Measurements from ENCODE around the gene KRT26. TPM values are rescaled to one million over a fixed set of nuclear protein-coding genes. Genes with fewer than 3 reads are reported as not detected.

KRT26 gene
- total and polyA plus RNA-seq, 10 of the 15 experiments (the other 5 are each of a cell fraction or from before 2014, with no cell fraction given), result not detected

DNA sequence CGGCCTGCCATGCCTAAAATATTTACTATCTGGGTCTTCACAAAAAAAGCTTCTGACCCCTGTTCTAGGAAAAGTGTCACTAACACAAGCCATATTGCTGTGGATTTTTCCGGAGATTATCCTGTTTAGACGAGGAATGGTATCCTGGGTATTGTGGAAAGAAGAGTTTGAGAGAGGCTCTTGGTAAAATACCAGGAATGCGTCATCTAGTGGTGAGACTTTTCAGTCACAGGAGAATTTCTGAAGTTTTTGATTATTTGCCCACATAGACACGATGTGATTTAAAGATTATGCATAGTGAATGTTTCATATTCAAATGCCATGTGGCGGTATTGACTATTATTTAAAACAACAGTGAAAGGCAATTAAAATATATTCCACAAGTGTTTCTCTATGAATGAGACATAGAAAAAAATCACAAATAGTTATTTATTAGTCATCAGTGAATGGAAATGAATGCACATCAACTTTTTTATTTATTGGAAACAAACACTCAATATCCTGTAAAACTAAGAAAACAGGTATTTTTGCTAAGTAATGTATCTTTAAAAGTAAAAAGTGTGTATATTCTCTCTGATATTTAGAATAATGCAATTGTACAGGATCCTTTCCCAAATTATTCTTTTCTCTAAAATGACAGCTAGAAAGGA, 19.9 kb upstream of the KRT26 start (continued):
- TF ChIP-seq, protein P1, sequence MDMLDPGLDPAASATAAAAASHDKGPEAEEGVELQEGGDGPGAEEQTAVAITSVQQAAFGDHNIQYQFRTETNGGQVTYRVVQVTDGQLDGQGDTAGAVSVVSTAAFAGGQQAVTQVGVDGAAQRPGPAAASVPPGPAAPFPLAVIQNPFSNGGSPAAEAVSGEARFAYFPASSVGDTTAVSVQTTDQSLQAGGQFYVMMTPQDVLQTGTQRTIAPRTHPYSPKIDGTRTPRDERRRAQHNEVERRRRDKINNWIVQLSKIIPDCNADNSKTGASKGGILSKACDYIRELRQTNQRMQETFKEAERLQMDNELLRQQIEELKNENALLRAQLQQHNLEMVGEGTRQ (IDR thresholded peaks at IDR 0.05; ENCODE audit: borderline replicate concordance, low read depth, low read length), result no peak
- TF ChIP-seq ZNF384 (IDR thresholded peaks at IDR 0.05; ENCODE audit: borderline replicate concordance, low read depth, low read length) (no peak), RAD21 (IDR thresholded peaks at IDR 0.05; ENCODE audit: insufficient read depth, low read depth, low read length) (peak; percentile 52), IKZF2 (IDR thresholded peaks at IDR 0.05) (no peak), POU2F2 (IDR thresholded peaks at IDR 0.05; ENCODE audit: borderline replicate concordance, low read depth, low read length) (no peak), KLF5 (IDR thresholded peaks at IDR 0.05; ENCODE audit: partially characterized antibody) (no peak), SMAD5 (IDR thresholded peaks at IDR 0.05; ENCODE audit: low read depth) (no peak), HDAC6 (IDR thresholded peaks at IDR 0.05; ENCODE audit: unreplicated experiment) (no peak), CHD1 (IDR thresholded peaks at IDR 0.05; ENCODE audit: low read depth, low read length) (no peak)
- TF ChIP-seq, protein P2, sequence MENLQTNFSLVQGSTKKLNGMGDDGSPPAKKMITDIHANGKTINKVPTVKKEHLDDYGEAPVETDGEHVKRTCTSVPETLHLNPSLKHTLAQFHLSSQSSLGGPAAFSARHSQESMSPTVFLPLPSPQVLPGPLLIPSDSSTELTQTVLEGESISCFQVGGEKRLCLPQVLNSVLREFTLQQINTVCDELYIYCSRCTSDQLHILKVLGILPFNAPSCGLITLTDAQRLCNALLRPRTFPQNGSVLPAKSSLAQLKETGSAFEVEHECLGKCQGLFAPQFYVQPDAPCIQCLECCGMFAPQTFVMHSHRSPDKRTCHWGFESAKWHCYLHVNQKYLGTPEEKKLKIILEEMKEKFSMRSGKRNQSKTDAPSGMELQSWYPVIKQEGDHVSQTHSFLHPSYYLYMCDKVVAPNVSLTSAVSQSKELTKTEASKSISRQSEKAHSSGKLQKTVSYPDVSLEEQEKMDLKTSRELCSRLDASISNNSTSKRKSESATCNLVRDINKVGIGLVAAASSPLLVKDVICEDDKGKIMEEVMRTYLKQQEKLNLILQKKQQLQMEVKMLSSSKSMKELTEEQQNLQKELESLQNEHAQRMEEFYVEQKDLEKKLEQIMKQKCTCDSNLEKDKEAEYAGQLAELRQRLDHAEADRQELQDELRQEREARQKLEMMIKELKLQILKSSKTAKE (IDR thresholded peaks at IDR 0.05; ENCODE audit: low read depth, poor library complexity, severe bottlenecking), result no peak
- TF ChIP-seq, protein P3, sequence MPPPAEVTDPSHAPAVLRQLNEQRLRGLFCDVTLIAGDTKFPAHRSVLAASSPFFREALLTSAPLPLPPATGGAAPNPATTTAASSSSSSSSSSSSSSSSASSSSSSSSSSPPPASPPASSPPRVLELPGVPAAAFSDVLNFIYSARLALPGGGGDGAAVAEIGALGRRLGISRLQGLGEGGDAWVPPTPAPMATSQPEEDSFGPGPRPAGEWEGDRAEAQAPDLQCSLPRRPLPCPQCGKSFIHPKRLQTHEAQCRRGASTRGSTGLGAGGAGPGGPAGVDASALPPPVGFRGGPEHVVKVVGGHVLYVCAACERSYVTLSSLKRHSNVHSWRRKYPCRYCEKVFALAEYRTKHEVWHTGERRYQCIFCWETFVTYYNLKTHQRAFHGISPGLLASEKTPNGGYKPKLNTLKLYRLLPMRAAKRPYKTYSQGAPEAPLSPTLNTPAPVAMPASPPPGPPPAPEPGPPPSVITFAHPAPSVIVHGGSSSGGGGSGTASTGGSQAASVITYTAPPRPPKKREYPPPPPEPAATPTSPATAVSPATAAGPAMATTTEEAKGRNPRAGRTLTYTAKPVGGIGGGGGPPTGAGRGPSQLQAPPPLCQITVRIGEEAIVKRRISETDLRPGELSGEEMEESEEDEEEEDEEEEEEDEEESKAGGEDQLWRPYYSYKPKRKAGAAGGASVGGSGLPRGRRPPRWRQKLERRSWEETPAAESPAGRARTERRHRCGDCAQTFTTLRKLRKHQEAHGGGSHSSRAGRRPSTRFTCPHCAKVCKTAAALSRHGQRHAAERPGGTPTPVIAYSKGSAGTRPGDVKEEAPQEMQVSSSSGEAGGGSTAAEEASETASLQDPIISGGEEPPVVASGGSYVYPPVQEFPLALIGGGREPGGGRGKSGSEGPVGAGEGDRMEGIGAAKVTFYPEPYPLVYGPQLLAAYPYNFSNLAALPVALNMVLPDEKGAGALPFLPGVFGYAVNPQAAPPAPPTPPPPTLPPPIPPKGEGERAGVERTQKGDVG (CRISPR knock-in tag; IDR thresholded peaks at IDR 0.05), result no peak
- TF ChIP-seq, protein P4, sequence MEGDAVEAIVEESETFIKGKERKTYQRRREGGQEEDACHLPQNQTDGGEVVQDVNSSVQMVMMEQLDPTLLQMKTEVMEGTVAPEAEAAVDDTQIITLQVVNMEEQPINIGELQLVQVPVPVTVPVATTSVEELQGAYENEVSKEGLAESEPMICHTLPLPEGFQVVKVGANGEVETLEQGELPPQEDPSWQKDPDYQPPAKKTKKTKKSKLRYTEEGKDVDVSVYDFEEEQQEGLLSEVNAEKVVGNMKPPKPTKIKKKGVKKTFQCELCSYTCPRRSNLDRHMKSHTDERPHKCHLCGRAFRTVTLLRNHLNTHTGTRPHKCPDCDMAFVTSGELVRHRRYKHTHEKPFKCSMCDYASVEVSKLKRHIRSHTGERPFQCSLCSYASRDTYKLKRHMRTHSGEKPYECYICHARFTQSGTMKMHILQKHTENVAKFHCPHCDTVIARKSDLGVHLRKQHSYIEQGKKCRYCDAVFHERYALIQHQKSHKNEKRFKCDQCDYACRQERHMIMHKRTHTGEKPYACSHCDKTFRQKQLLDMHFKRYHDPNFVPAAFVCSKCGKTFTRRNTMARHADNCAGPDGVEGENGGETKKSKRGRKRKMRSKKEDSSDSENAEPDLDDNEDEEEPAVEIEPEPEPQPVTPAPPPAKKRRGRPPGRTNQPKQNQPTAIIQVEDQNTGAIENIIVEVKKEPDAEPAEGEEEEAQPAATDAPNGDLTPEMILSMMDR (IDR thresholded peaks at IDR 0.05 in 2 of 3, conservative IDR thresholded peaks at IDR 0.05 in 1 of 3; ENCODE audit: control insufficient read depth in 2 of 3, extremely low read depth in 1 of 3, insufficient read depth in 1 of 3, low read depth in 3 of 3, low read length in 3 of 3), result peak; percentile 44 to 61 (median 59)
- TF ChIP-seq, protein P5, sequence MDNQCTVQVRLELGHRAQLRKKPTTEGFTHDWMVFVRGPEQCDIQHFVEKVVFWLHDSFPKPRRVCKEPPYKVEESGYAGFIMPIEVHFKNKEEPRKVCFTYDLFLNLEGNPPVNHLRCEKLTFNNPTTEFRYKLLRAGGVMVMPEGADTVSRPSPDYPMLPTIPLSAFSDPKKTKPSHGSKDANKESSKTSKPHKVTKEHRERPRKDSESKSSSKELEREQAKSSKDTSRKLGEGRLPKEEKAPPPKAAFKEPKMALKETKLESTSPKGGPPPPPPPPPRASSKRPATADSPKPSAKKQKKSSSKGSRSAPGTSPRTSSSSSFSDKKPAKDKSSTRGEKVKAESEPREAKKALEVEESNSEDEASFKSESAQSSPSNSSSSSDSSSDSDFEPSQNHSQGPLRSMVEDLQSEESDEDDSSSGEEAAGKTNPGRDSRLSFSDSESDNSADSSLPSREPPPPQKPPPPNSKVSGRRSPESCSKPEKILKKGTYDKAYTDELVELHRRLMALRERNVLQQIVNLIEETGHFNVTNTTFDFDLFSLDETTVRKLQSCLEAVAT (IDR thresholded peaks at IDR 0.05), result no peak

All from GM12878 (cell line).